CD4-positive, alpha-beta T cell (primary cell): ENCODE measurements around the gene FAM131C. TPM values are rescaled to one million over a fixed set of nuclear protein-coding genes. Genes with fewer than 3 reads are reported as not detected.

Experiments
- ATAC-seq: fragments of 200-7000 bp; cut with Tn5 transposase; one replicate; pipeline ENCODE4 v1.10.0; 2022; ENCODE audit warnings: mild to moderate bottlenecking; ENCODE audit not compliant: poor library complexity
- CTCF ChIA-PET: fragments of 350-600 bp; sonication (Branson Sonifier 250); formaldehyde crosslinking; loops from one replicate; lab custom pipeline; 2021; ENCODE audit warnings: antibody characterized with exemption, inconsistent platforms; lab: Charles Lee
- POLR2A ChIA-PET: fragments of 350-600 bp; sonication (Branson Sonifier 250); formaldehyde crosslinking; loops from one replicate; lab custom pipeline; 2021; ENCODE audit warnings: antibody characterized with exemption, inconsistent platforms; lab: Charles Lee
- DNase-seq, 14 experiments: peaks; one replicate each; pipeline ENCODE4 v3.0.0-alpha.2; 2013 to 2020; ENCODE audit warnings: mixed read lengths in 2 of 14
- H3K27ac ChIP-seq, 2 donors: one replicate each; pipeline versions ENCODE4 v1.5.1 to v1.7.0; 2013; ENCODE audit warnings: low read length in 2 of 2, low read depth in 1 of 2, mild to moderate bottlenecking in 1 of 2
- H3K27me3 ChIP-seq, 2 experiments: 1 replicate in 1 of 2; 2 replicates in 1 of 2; pipeline versions ENCODE4 v1.6.1 to v1.7.0; 2013; ENCODE audit warnings: low read length in 2 of 2, control low read depth in 1 of 2, mild to moderate bottlenecking in 1 of 2, moderate library complexity in 1 of 2; ENCODE audit not compliant: insufficient read depth in 2 of 2, control insufficient read depth in 1 of 2
- H3K36me3 ChIP-seq: one replicate; pipeline ENCODE4 v1.6.1; 2013; ENCODE audit warnings: low read length, control low read depth; ENCODE audit not compliant: insufficient read depth
- H3K4me1 ChIP-seq: one replicate; pipeline ENCODE4 v1.6.1; 2013; ENCODE audit warnings: low read length, control low read depth; ENCODE audit not compliant: insufficient read depth
- H3K4me3 ChIP-seq: one replicate; pipeline ENCODE4 v1.5.1; 2013; ENCODE audit warnings: mild to moderate bottlenecking, low read length, moderate library complexity
- H3K9me3 ChIP-seq, 2 experiments: 1 replicate in 1 of 2; 2 replicates in 1 of 2; pipeline versions ENCODE4 v1.6.1 to v1.7.0; 2013; ENCODE audit warnings: low read length in 2 of 2, mild to moderate bottlenecking in 2 of 2, control low read depth in 1 of 2, moderate library complexity in 1 of 2; ENCODE audit not compliant: control insufficient read depth in 1 of 2, insufficient read depth in 1 of 2
- H3K27ac Mint-ChIP-seq: one replicate; pipeline ENCODE4 v1.8.0; 2020; ENCODE audit warnings: mixed read lengths
- H3K27me3 Mint-ChIP-seq: one replicate; pipeline ENCODE4 v1.8.0; 2021; ENCODE audit warnings: mixed read lengths
- H3K36me3 Mint-ChIP-seq: one replicate; pipeline ENCODE4 v1.8.0; 2021; ENCODE audit warnings: low read depth, mixed read lengths
- H3K4me1 Mint-ChIP-seq: one replicate; pipeline ENCODE4 v1.8.0; 2021; ENCODE audit warnings: low read depth, mixed read lengths
- H3K4me3 Mint-ChIP-seq: one replicate; pipeline ENCODE4 v1.8.0; 2020; ENCODE audit warnings: mild to moderate bottlenecking, mixed read lengths
- H3K9me3 Mint-ChIP-seq: one replicate; pipeline ENCODE4 v1.8.0; 2020; ENCODE audit warnings: mixed read lengths
- intact Hi-C, 2 experiments: fragments of 100-400 bp; cut with DNase I in 1 of 2; cut with micrococcal nuclease in 1 of 2; formaldehyde crosslinking; loops; one replicate each; pipeline versions ENCODE4 v1.15.1 to v1.9.0; 2023 to 2025; cut with DNase I, micrococcal nuclease
- total RNA-seq, 174 experiments: library from RNA in 2 of 174; stranded (reverse) in 2 of 174; gene quantifications; one replicate each; pipeline ENCODE4 v1.2.3 and lab custom pipeline; 2021 to 2026
- TF ChIP-seq, protein P1 (sequence below): fragments of 200-600 bp; IDR thresholded peaks from one replicate; pipeline ENCODE4 v1.8.0; 2022; ENCODE audit warnings: antibody characterized with exemption, mild to moderate bottlenecking

FAM131C gene
- total RNA-seq, 2 experiments from 2014 or later: not detected

DNA sequence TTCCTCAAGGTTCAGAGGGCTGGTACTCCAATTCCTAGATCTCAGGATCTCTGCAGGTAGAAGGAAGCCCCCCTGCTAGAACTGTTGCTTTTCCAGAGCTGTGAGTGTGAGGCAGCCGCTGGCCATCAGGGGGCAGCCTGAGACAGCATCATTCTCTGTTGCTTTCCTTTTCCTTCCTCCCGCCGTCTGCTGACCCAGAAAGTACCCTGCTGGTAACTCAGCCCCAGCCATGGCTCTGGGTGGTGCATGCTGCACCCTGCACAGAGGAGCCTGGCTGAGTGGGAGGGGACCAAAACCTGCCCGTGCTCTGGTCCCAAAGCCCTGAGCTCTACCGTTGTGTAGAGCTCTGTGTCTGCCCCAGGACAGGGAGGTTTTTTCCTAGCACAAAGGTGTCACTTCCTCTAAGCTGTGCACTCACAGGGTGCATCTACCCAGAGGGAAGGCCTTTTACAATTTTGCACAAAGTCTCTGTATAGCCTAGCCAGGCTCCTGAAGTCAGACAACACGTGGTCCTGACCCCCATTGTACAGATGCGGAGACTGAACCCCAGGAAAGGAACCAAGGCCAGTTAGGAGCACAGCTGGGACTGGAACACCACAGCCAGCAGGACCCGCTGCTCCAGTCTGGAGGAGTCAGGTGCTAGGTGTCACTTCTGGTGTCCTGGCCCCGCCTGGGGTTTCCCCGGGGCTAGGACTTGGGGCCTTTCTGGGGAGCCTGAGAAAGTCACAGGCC, 5.6 kb upstream of the FAM131C start:
- ChIA-PET CTCF (interaction anchor here (0.7 to 2.6 kb wide), 16 partner anchors 9 to 284 kb away, joined by 3 to 66 read pairs (median 4); partner anchors contain the start of gene CPLANE2), POLR2A (interaction anchor here (0.7 to 1.2 kb wide), 6 partner anchors 107 to 286 kb away, joined by 3 to 5 read pairs (median 4); partner anchors contain the start of gene CPLANE2)
- no peak overlapping the region for H3K27ac Mint-ChIP-seq
- Histone ChIP-seq H3K4me3 (peak overlapping the region; percentile 38), H3K27me3 (peaks cover under 1 to 1% of the 10 kb centered on the region in 2 experiments), H3K4me1 (peaks cover 13% of the 10 kb centered on the region), H3K36me3 (no peaks in the 10 kb centered on the region), H3K27ac (no peak overlapping the region), H3K9me3 (no peaks in the 10 kb centered on the region)
- H3K36me3 Mint-ChIP-seq: no peaks in the 10 kb centered on the region
- peaks cover 14% of the 10 kb centered on the region for H3K27me3 Mint-ChIP-seq
- ATAC-seq: peak; percentile 75
- TF ChIP-seq, protein P1, sequence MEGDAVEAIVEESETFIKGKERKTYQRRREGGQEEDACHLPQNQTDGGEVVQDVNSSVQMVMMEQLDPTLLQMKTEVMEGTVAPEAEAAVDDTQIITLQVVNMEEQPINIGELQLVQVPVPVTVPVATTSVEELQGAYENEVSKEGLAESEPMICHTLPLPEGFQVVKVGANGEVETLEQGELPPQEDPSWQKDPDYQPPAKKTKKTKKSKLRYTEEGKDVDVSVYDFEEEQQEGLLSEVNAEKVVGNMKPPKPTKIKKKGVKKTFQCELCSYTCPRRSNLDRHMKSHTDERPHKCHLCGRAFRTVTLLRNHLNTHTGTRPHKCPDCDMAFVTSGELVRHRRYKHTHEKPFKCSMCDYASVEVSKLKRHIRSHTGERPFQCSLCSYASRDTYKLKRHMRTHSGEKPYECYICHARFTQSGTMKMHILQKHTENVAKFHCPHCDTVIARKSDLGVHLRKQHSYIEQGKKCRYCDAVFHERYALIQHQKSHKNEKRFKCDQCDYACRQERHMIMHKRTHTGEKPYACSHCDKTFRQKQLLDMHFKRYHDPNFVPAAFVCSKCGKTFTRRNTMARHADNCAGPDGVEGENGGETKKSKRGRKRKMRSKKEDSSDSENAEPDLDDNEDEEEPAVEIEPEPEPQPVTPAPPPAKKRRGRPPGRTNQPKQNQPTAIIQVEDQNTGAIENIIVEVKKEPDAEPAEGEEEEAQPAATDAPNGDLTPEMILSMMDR: peak; percentile 75
- peaks cover 5% of the 10 kb centered on the region for H3K4me1 Mint-ChIP-seq
- H3K4me3 Mint-ChIP-seq: peak overlapping the region; percentile 87
- peak; percentile 42 to 87 (median 70) for DNase-seq
- intact Hi-C loops: loop anchor here (1.0 kb wide), 2 partner anchors 108 to 165 kb away; no protein-coding TSS in a partner anchor
- no peaks in the 10 kb centered on the region for H3K9me3 Mint-ChIP-seq

- no peaks in the 10 kb centered on the region for H3K36me3 ChIP-seq
- no peaks in the 10 kb centered on the region for H3K9me3 Mint-ChIP-seq
- POLR2A ChIA-PET: no interaction called here
- H3K4me1 Mint-ChIP-seq: peaks cover 10% of the 10 kb centered on the region
- peaks cover 24% of the 10 kb centered on the region for H3K4me1 ChIP-seq
- H3K36me3 Mint-ChIP-seq: no peaks in the 10 kb centered on the region
- TF ChIP-seq, protein P1: no peak
- no peaks in the 10 kb centered on the region for H3K9me3 ChIP-seq
- DNase-seq (peak in 1 of 14 experiments; percentile 13), ATAC-seq (no peak)
- no peak overlapping the region for H3K4me3 ChIP-seq
- H3K27ac ChIP-seq: no peak overlapping the region
- H3K27me3 ChIP-seq: peaks cover 7% of the 10 kb centered on the region in 2 experiments
- peaks cover 19% of the 10 kb centered on the region for H3K27me3 Mint-ChIP-seq
- H3K4me3 Mint-ChIP-seq: peak overlapping the region; percentile 56
- H3K27ac Mint-ChIP-seq: no peak overlapping the region
- CTCF ChIA-PET: interaction anchor here (0.7 to 2.6 kb wide), 4 partner anchors 68 to 166 kb away, joined by 3 to 66 read pairs (median 10); no protein-coding TSS in a partner anchor
- intact Hi-C loops: no loop called here
These were observed 4.2 kb upstream of the FAM131C start for GRCh38 chr1:16077406-16078245.

DNA sequence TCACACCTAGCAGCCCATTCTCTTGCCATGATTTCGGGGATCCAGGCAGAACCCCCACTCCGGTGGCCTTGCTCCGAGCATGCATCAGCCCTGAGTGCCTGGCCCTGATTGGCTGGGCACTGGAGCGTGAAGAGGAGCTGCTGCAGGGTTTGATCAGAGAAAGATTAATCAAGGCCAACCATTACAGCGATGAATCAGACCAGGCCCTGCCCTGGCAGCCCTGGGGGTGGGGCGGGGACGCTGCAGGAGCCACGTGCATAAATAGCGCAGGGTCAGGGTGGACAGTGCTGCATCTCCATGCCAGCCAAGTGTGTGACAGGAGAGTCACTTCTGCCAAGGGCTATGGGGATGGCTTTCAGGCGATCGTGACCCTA, 3.4 kb upstream of the FAM131C start:
- intact Hi-C loops: no loop called here
- no peaks in the 10 kb centered on the region for H3K36me3 Mint-ChIP-seq
- Histone ChIP-seq H3K36me3 (no peaks in the 10 kb centered on the region), H3K4me3 (no peak overlapping the region), H3K9me3 (no peaks in the 10 kb centered on the region), H3K4me1 (peaks cover 24% of the 10 kb centered on the region), H3K27me3 (peaks cover 9 to 10% of the 10 kb centered on the region in 2 experiments), H3K27ac (no peak overlapping the region)
- H3K9me3 Mint-ChIP-seq: no peaks in the 10 kb centered on the region
- TF ChIP-seq, protein P1: no peak
- peaks cover 22% of the 10 kb centered on the region for H3K27me3 Mint-ChIP-seq
- ChIA-PET CTCF (no interaction called here), POLR2A (no interaction called here)
- peaks cover 10% of the 10 kb centered on the region for H3K4me1 Mint-ChIP-seq
- DNase-seq: peak in 1 of 14 experiments; percentile 9
- no peak overlapping the region for H3K27ac Mint-ChIP-seq
- no peak overlapping the region for H3K4me3 Mint-ChIP-seq
- no peak for ATAC-seq
